Esophagus squamous epithelium (tissue), 4 donors: ENCODE measurements around the gene ATG10.

Experiments used
- POLR2A ChIP-seq, 4 donors: fragments of 450-650 bp; IDR thresholded peaks; one replicate each; pipeline ENCODE4 v1.6.1; 2017; ENCODE audit warnings: antibody characterized with exemption in 4 of 4, mild to moderate bottlenecking in 4 of 4, moderate library complexity in 3 of 4
- TF ChIP-seq, protein P1 (sequence below), 6 experiments: fragments of 450-650 bp in 4 of 6; fragments of 200-600 bp in 2 of 6; sonication (generic) in 2 of 6; IDR thresholded peaks; one replicate each; pipeline ENCODE4 v1.5.1; 2016 to 2019; ENCODE audit warnings: antibody characterized with exemption in 6 of 6, mild to moderate bottlenecking in 4 of 6, moderate library complexity in 4 of 6

GRCh38 chr5:82296929-82297328, 325.1 kb downstream of the ATG10 start:
- no peak for TF ChIP-seq POLR2A (IDR thresholded peaks at IDR 0.05)
- TF ChIP-seq, protein P1, sequence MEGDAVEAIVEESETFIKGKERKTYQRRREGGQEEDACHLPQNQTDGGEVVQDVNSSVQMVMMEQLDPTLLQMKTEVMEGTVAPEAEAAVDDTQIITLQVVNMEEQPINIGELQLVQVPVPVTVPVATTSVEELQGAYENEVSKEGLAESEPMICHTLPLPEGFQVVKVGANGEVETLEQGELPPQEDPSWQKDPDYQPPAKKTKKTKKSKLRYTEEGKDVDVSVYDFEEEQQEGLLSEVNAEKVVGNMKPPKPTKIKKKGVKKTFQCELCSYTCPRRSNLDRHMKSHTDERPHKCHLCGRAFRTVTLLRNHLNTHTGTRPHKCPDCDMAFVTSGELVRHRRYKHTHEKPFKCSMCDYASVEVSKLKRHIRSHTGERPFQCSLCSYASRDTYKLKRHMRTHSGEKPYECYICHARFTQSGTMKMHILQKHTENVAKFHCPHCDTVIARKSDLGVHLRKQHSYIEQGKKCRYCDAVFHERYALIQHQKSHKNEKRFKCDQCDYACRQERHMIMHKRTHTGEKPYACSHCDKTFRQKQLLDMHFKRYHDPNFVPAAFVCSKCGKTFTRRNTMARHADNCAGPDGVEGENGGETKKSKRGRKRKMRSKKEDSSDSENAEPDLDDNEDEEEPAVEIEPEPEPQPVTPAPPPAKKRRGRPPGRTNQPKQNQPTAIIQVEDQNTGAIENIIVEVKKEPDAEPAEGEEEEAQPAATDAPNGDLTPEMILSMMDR (IDR thresholded peaks at IDR 0.05), result no peak
